ENCODE measurements around the gene TRMT61A.

DNA sequence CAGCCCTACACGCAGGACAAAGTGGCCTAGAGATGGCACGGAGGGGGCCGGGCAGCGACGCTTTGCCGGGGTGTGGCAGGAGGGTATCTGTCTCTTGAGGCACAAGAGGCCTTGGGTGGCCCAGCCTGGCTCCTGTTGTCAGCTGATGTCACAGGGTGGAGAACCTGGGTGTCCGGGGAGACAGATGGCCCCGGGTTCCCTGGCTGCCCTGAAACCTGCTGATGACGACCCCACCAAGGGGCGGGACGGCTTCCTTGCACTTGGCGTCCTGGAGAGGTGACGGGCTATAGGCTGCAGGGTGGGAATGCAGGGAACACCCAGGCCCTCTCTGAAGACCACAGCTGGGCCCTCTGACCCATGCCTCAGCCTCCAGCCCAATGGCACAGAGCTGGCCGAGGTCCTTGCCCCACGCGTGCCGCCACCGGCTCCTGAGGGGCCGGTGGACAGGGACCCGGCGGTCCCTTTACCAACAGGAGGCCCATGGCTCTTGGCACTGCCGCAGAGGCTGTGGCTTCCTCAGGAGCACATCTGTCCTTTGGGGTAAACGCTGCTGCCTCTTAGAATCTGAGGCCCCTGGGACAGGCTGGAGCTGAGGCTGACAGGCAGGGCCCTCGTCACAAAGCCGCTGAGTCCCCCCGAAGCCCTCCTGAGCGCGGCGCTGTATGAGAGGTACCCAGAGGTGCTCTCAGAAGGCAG is 16.4 kb downstream of the TRMT61A start:
- TF ChIP-seq, protein P1, sequence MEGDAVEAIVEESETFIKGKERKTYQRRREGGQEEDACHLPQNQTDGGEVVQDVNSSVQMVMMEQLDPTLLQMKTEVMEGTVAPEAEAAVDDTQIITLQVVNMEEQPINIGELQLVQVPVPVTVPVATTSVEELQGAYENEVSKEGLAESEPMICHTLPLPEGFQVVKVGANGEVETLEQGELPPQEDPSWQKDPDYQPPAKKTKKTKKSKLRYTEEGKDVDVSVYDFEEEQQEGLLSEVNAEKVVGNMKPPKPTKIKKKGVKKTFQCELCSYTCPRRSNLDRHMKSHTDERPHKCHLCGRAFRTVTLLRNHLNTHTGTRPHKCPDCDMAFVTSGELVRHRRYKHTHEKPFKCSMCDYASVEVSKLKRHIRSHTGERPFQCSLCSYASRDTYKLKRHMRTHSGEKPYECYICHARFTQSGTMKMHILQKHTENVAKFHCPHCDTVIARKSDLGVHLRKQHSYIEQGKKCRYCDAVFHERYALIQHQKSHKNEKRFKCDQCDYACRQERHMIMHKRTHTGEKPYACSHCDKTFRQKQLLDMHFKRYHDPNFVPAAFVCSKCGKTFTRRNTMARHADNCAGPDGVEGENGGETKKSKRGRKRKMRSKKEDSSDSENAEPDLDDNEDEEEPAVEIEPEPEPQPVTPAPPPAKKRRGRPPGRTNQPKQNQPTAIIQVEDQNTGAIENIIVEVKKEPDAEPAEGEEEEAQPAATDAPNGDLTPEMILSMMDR (IDR thresholded peaks at IDR 0.05), result no peak
- TF ChIP-seq ZFX (IDR thresholded peaks at IDR 0.05; ENCODE audit: borderline replicate concordance), result no peak
